ENCODE results near the gene SRBD1.

Gene SRBD1

DNA sequence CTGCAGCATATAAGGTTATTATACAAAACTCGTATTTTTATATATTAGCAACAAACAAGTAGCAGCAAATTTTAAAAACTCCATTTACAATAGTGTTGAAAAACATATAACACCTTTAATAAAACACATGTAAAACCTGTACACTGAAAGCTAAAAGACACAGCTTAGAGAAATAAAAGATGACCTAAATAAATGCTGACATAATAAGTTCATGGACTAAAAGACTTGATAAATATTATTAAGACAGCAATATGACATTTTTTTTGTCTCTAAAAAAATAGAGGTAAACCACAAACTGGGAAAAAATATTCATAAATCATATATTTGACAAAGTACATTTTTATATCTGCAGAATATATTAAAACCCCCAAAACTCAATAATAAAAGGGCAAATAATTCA is 201.4 kb downstream of the SRBD1 start:
- TF ChIP-seq, protein P1, sequence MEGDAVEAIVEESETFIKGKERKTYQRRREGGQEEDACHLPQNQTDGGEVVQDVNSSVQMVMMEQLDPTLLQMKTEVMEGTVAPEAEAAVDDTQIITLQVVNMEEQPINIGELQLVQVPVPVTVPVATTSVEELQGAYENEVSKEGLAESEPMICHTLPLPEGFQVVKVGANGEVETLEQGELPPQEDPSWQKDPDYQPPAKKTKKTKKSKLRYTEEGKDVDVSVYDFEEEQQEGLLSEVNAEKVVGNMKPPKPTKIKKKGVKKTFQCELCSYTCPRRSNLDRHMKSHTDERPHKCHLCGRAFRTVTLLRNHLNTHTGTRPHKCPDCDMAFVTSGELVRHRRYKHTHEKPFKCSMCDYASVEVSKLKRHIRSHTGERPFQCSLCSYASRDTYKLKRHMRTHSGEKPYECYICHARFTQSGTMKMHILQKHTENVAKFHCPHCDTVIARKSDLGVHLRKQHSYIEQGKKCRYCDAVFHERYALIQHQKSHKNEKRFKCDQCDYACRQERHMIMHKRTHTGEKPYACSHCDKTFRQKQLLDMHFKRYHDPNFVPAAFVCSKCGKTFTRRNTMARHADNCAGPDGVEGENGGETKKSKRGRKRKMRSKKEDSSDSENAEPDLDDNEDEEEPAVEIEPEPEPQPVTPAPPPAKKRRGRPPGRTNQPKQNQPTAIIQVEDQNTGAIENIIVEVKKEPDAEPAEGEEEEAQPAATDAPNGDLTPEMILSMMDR (IDR thresholded peaks at IDR 0.05; ENCODE audit: low read depth, low read length), result no peak
- no peak for DNase-seq (ENCODE audit: low read depth in 2 of 2)
- no peak overlapping the region for H3K4me3 ChIP-seq (replicated peaks in 1 of 2; ENCODE audit: low read depth in 2 of 2, low read length in 2 of 2)

DNA sequence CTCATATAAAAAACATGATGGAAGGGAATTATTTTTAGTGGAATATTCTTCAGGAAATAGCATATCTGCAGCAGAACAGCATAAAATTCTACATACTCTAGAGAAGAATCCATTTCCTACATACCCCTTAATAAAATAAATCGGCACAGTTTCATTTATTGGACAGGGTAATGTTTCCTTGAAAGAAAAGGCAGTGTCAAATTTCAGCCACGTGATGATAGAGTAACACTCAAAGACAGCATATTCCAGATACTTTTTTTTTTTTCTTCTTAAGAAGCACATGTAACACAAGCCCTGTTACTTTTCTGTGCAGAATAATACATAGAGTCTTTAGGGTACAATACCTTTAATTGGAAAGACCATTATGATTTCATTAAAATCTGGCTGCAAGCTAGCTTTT is 204.4 kb downstream of the SRBD1 start:
- no peak overlapping the region for H3K4me3 ChIP-seq (replicated peaks in 1 of 2; ENCODE audit: low read depth in 2 of 2, low read length in 2 of 2)
- TF ChIP-seq, protein P1 (IDR thresholded peaks at IDR 0.05; ENCODE audit: low read depth, low read length), result no peak
- peak in 1 of 2 donors; percentile 48 for DNase-seq (ENCODE audit: low read depth in 2 of 2)

DNA sequence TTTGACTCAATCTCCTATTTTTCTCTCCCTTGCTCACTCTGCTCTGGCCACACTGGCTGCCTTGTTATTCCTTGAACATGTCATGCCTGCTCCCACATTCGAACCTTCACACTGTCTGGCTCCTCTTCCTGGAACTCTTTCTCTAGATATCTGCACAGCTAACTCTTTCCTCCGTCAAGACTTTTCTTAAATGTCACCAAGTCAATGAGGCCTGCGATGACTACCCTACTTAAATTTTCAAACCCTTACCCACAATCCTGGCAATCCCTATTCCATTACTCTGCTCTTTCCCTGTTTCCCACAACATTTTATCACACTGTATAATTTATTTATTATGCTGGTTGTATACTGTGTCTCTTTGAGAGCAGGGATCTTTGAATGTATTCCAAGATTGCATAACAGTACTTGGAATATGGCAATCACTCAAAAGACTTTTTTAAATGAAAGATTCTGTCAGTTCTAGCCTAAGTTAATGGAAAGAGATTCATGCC is 206.2 kb downstream of the SRBD1 start:
- no peak overlapping the region for H3K4me3 ChIP-seq (replicated peaks in 1 of 2; ENCODE audit: low read depth in 2 of 2, low read length in 2 of 2)
- TF ChIP-seq, protein P1 (IDR thresholded peaks at IDR 0.05; ENCODE audit: low read depth, low read length), result no peak
- DNase-seq (ENCODE audit: low read depth in 2 of 2), result peak in 1 of 2 donors; percentile 64

DNA sequence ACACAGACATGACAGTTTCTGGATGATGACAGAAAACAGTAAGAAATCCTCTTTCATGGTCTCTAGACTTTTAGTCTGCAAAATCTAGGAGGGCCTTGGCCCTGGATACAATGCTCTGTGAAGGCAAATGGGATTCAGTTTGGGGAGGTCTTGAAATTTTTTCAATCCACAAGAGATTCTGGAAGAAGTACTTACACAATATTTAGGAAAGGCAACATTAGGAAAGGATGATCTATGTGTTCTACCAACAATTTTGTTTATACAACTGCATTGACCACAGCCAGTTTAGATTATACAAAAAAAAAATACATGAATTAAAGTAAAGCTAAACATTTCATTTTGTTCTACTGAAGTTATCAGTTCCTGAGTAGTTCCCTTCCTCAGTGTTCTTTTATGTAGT is 208.0 kb downstream of the SRBD1 start:
- no peak overlapping the region for H3K4me3 ChIP-seq (replicated peaks in 1 of 2; ENCODE audit: low read depth in 2 of 2, low read length in 2 of 2)
- TF ChIP-seq, protein P1 (IDR thresholded peaks at IDR 0.05; ENCODE audit: low read depth, low read length), result no peak
- DNase-seq (ENCODE audit: low read depth in 2 of 2), result no peak

DNA sequence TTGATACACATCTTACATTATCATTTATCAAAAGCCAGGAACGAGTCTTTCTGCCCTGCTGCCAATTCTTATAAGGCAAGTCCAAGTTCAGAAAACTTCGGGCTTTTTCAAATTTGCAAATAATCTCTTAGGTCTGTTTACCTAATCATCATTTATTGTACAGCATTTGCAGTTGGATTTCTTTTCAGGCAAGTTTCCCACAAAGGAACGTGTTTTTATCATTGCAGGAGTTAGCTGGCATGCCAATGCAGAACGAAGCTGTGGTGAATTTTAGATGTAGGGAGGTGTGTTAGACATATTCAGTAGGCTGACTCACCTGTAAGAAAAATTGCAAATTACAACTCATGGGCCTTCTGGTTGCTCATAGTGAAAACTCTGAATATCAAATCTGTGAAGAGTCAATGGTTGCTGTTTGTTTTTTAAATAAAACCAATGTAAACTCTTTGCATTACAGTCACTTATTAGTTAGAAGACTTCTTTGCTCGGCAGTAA is 209.6 kb downstream of the SRBD1 start:
- DNase-seq (ENCODE audit: low read depth in 2 of 2), result no peak
- TF ChIP-seq, protein P1 (IDR thresholded peaks at IDR 0.05; ENCODE audit: low read depth, low read length), result no peak
- no peak overlapping the region for H3K4me3 ChIP-seq (replicated peaks in 1 of 2; ENCODE audit: low read depth in 2 of 2, low read length in 2 of 2)

DNA sequence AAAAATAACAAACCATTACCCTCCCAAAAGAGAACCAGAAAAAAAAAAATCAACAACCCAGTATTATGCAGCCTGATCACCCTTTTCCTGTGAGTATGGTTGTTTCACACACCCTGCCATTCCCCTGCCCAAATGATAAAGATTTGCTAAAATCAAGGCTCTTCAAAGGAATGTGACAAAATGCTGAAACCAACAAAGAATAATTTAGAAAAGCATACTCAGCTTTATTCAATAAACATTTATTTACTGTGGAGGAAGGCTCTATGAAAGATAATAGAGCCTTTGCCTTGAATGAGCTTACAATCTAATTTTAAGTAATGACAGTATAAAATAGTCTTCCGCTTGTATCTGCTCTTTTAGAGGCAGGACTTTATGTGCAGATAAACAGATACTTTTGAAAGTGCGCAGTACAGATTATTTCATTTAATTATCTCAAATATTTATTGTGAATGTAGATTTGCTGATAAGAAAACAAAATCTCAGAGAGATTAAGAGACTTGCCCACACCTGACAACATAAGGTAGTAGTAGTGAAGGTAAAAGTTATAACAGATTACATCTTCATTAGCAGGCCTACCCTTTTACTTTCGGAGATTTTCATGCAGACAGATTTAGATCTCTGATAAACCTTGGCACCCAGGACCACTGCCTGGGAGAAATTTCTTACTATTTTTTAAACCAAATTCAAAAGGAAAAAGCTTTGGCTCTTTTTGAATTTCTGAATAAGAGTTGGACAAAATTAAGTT is 211.9 kb downstream of the SRBD1 start:
- DNase-seq (ENCODE audit: low read depth in 2 of 2), result no peak
- TF ChIP-seq, protein P1 (IDR thresholded peaks at IDR 0.05; ENCODE audit: low read depth, low read length), result no peak
- no peak overlapping the region for H3K4me3 ChIP-seq (replicated peaks in 1 of 2; ENCODE audit: low read depth in 2 of 2, low read length in 2 of 2)
